Activated naive CD4-positive, alpha-beta T cell treated with anti-CD3 and anti-CD28 coated beads, Interleukin-2, amount 50 U/mL, for 16 hours (primary cell): ENCODE measurements around the gene CD226.

ENCODE experiments used
- DNase-seq: peaks from one replicate; pipeline ENCODE4 v3.0.0-alpha.2; 2020

CD226 gene

DNA sequence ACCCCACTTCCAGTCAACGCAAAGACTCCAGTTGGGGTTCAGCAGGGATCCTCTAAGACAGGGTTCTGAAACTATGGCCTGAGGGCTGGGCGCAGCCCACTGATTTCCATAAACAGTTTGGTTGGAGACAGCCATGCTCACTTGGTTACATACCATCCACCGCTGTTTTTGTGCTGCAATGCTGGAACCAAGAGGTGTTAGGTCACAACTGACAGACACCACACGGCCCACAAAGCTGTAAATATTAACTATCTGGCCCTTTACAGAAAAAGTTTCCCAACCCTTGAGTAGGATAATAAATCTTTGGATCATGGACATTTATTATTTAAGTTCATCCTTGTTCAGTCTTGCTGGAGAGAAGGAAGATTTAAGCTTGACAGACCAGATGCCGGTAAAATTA is 8.4 kb upstream of the CD226 start:
- no peak for DNase-seq

DNA sequence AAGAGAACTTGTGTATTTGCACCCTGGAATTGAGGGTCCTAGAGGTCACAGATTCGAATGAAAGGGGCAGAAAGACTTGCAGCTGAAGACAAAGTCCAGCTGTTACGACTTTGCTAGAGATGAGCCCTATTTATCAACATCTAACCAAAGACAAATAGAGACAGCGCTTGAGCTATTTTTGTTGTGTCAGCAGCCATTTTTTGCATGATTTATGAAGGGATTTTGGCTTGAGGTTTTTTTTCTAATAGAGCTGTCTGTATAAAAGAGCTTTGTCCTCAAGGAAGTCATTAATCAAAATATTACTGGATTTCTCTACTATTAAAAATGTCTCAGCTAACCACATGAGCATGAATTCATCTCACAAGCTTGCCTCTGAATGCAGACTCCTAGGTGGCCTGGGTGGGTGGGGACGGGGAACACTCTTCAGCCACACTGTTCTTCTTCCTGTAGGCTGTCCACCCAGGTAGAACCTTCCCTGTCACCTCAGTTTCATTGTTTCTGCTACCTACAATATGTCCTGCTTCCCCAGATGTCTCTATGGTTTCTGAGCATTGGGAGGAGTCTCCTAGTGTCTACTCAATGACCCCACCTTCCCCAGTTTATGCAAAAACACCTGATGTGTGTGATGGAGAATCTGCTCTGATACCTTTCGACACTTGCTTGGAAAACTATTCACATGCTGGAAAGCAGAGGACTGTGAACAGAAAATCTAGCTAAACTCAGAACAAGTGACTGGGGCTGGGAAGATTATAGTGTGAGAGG is 7.2 kb upstream of the CD226 start:
- DNase-seq = no peak

DNA sequence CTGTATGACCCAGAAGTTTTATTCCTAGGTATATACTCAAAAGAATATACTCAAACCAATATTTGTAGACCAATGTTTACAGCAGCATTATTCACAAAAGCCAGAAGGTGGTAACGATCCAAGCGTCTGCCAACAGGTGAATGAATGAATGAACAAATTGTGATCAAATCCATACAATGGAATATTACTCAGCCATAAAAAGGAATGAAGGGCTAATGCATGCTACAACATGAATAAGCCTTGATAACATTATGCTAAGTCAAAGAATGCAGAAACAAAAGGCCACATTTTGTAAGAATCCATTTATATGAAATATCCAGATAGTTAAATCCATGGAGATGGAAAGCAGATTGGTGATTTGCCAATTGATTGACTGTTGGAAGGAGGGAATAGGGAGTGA is 5.5 kb upstream of the CD226 start:
- no peak for DNase-seq

DNA sequence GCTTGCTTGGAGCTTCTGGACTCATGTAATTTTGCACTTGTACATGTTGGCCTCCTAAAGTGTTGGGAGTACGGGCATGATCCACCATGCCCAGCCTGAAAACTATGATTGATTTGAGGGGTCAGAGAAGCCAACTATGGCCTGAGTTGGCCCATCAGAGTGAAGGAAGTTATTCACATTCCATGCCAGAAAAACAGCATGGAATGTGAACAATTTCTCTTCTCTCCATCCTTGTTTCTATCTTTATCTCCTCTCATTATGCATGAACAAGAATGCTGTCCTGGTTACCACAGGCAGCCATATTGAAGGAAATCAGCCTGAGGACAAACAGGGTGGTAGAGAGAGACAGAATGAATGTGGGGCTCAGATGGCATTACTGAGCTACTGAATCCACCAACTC is 3.5 kb upstream of the CD226 start:
- no peak for DNase-seq

DNA sequence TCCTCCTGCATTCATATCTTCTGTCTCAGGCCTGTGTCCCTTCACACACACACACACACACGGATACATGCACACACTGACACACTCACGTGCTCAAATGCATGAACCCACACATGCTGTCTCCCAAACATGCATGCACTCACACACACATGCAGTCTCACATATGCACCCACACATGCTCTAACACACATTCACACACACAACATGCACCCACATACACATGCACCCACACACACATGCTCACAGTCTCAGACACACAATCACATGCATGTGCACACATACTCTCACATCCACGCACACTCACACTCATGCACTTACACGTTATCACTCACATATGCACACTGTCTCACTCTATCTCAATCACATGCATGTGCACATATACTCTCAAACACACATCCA is 1.9 kb upstream of the CD226 start:
- no peak for DNase-seq

DNA sequence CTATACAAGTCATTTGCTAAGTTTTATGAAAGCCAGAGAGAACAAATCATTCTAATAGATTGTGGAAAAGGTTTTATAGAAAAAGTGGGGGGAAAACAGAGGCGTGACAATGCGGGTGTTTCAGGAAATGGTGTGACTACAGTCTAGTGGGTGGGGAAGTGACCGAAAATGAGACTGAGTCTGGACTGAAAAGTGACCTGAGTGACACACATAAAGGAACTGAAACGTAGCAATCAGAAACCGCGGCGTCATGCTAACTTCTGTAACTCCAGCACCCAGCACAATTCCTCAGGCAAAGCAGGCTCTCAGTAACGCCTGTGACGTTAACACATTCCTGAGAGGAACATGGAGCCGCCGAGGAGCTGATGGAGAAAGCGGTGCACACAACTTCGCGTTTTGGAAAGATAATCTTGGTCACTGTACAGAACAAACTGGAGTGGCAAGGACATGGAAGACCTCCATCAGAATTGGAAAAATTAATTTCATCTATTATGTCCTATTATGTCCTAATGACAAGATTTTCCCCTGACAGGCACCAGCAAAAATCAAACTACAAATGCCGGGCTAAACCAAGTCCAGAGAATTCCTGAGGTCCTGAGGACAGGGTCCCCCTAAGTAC is 1.4 kb upstream of the CD226 start:
- peak; percentile 53 for DNase-seq

DNA sequence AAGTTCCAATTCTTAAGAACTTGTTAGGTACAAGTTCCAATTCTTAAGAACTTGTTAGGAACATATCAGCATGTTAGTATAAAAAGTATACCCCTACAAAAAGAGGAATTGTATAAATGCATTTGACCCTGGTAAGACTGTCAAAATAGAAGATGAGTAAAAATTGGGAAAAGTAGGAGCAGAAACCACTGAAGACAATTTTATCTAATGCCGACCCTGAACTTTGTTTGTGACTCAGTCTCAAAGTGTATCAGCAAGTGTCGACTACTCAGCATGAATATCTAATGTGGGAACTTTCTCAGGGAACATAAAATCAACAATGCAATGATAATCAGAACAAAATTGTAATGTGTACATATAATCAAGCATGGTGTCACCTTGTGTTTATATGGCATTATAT is 583 bp upstream of the CD226 start:
- no peak for DNase-seq

DNA sequence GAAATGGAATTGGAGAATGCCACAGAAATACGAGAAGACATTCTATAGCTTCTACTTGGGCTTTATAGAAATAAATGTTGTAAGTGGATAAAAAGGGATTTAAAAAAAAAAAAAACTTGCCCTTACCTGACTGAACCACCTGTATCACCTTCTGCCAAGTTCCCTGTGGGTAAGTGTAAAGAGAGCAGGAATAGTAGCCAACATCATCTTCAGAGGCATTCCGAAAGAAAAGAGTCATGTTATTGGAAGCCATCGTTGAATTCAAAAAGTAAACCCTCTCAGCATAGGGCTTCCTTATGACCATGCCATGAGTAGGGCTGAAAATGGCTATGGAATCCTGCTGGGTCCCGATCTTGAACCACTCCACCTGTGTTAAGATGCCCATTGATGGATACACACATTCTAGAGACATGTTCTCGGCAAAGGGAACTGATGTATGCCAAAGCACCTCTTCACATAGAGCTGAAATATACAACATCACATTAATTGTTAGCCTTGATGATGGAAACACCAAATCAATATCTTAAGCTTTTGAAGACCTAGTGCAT is 991 bp downstream of the CD226 start:
- DNase-seq = no peak

DNA sequence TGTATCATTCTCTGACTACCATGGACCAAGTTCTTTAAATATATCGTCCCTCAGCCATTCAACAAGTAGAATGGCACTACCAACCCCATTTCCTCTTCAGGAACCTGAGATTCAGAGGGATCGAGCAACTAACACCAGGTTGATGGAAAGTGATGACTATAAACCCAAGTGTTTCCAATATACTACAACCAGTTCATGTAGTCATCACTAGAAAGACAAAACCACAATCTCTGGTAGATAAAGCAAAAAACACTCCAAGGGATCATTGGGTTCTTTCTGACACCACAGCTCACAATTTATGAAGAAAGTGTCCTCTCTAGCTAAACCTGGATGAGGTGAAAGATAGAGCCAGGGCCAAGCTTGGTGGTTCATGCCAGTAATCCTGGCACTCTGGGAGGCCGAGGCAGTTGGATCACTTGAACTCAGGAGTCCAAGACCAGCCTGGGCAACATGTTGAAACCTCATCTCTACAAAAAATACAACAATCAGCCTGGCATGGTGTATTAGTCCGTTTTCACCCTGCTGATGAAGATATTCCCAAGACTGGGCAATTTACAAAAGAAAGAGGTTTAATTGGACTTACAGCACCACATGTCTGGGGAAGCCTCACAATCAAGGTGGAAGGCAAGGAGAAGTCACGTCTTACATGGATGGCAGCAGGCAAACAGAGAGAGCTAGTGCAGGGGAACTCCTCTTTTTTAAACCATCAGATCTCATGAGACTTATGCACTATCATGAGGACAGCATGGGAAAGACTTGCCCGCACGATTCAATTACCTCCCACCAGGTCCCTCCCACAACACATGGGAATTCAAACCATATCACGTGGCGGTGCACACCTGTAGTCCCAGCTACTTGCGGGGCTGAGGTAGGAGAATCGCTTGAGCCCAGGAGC is 2.2 kb downstream of the CD226 start:
- no peak for DNase-seq

DNA sequence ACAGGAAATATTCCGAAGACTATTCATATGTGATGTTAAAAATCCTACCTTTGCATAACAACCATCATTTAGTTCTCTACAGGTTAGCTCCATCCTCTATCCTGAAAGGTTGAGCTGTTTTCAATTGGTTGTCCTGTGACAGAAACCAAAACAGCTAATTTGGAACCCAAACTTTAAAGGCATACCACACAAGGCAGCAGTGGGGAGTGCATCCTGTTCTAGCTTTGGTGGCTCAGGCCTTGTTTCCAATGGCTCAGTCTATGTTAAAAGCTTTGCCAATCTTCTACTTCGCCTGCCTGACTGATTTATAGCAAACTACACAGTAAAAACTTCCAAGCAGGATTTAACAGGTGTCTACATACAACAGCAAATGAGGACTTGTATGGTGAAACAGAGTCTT is 3.2 kb downstream of the CD226 start:
- no peak for DNase-seq

DNA sequence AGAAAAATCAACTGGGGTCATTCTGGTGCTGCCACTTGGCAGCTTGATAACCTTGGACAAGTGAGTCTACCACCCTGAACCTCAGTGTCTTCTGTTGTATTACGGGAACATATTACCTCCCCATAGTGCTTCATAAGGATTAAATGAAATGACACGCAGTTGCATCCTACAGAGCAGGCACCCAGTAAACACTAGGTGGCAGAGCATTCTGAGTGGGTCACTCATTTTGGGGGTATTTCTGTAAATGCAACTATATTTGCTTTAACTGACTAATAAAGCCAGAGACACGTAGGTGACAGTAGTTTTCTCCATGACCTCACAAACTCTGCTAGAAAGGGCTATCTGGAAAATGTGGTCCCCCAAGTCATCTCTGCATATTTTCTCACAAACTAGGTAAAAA is 4.7 kb downstream of the CD226 start:
- no peak for DNase-seq

DNA sequence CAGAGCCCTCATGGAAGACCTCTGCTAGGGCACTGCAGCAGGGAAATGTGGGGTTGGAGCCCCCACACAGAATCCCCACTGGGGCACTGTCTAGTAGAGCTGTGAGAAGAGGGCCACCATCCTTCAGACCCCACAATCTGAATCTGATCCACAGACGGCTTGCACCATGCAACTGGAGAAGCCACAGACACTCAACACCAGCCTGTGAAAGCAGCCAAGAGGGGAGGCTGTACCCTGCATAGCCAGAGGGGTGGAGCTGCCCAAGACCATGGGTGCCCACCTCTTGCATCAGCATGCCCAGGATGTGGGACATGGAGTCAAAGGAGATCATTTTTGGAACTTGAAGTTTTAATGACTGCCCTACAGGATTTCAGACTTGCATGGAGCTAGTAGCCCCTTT is 6.5 kb downstream of the CD226 start:
- no peak for DNase-seq

DNA sequence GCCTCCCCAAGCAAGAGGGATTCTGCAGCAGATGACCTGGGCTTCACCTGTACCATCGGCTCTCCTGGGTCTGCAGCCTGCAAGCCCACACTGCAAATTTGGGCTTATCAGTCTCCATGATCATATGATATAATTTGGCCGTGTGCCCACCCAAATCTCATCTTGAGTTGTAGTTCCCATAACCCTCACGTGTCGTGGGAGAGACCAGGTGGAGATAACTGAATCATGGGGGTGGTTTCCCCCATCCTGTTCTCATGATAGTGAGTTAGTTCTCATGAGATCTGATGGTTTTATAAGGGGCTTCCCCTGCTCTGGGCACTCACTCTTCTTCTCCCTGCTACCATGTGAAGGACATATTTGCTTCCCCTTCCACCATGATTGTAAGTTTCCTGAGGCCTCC is 7.9 kb downstream of the CD226 start:
- peak; percentile 44 for DNase-seq

DNA sequence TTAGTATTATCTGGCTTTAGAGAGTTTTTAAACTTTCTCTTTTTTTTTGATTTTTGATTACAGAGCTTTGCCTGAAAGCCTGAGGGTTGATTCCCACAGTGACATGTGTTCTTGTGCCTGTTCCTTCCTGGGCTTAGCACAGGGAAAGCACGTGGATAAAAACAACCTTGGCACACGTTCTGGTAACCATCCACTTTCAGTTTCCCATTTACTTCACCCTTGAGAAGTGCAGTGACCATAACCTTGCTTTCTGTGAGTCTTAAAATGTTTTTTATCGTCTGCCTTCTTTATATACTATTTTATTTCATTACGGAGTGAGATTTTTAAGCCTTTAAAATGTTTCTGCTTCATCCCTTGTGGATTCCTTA is 11.5 kb downstream of the CD226 start:
- no peak for DNase-seq

DNA sequence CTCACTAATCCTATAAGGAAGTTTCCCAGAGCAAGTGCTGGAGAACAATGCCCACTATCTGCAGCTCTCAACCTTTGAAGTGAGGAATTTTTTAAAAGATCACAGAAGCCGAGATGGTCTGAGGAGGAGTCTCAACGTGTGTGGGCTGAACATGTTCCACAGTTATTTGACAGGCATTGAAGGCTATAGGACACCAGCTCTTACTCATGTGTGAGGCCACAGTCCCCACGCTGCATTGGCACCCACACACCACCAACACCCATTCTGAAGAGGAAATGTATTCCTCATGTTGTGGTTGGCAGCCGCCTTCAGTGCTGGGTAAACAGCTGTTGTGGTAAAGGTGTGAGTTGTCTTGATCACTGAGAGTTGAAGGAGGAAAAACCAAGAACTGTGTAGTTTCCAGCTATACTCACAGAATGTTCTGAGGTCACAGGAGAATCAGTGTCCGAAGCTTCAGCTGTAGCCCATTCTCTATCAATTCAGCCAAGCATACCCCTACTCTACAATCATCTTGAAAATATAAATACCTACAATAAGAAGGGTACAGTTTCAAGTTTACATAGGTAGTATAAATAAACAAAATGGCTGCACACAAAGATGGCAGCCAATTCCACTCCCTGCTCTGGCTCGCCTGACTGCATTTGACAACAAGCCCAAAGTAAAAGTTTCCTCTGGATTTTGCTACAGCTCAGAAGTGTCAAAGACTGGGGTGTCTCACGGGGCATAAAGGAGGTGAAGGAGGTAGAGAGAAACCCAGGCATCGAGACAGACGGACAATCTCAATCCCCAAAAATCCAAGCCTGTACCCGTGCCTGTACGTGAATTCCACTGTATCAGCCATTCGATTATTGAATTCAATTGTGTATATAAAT is 12.1 kb downstream of the CD226 start:
- DNase-seq = peak; percentile 83

DNA sequence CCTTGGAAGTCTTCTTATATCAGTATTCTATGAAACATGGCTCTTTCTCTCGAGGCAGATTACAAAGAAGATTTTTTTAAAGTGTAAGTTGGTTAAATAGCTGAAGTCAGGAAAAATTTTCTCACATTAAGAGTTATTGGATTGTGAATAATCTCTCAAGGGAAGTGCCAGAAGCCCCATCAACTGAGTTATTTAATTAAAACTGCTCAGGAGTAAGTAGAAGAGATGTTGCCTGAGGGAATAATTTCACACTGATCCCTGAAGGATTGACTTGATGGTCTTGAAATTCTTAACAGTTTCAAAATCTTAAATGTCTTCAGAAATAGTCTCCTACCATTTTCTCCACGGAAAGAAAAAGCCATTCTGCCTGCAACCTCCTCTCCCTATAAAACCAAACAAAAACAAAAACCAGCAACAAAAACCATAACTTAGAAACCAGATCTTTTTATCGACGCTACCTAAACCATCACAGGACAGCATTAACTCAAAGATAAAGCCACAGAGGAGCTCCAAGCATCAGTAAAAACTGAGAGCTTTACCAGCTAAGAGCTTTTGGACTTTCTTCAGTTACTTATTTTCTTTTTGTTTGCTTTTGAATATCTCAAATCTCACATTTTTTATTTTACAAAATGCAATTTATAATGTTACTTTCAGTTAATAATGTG is 12.9 kb downstream of the CD226 start:
- DNase-seq = no peak

DNA sequence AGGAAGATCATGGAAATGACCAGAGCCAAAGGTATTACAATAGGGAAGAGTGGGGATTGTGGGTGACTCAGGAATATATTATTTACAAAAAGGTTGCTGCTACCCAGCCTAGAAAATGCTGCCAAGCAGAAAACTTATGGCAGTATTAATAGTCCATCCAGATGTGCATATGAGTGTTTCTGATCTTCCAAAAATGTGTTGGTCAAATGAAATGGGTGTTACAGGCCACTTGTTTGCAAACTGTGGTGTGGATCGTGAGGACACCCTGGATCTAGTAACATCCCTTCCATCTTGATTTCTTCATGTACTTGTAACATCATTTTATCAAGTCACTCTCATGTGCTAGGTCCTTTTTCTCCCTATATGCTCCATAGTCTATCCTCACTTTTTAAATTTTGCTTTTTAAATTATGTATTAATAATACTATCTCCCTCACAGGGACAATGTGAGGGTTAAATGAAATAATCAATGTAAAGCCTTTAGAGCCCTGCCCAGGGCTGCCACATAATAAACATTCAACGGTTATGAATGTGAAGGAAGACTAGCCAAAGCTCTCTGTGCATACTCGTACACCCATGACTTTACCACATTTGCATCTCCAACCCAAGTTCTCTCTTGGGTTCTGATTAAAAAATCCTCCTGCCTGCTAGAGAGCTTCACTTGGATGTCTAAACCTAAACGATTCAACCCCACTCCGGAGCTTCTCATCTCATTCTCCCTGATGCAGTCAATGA is 18.5 kb downstream of the CD226 start:
- DNase-seq = no peak

DNA sequence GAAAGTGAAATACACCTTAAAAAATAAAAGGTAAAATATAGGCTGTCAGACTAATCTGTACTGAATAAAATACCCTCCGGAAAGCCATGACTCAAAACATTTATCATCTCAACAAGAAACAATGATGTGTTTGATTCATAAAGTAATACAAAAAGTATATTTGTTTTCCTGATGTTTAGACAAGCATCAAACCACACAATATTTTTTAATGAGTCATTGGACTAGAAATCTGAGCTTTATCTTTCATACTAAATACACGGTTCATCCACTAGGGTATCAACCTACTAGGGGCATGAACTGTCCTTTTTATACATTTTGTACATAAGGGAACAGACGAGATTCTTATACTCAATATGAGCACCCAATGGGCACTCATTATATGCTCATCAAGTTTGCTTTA is 31.3 kb downstream of the CD226 start:
- no peak for DNase-seq

DNA sequence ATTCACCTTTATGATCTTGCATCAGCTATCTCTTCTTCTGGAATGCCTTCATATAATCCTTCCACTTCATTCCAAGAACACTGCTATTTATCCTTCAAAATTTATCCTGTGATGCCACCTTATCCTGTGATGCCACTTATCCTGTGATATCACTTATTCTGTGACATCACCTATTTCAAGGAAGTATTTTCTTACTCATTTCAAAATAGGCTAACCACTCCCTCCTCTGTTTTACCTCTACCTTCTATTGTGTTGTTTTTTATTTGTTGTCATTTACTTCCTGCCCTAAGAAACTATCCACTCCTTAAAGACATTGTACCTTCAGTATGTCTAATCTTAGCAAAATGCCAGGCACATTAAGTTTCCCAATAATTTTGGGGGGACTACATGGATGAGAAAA is 38.8 kb downstream of the CD226 start:
- DNase-seq = no peak

DNA sequence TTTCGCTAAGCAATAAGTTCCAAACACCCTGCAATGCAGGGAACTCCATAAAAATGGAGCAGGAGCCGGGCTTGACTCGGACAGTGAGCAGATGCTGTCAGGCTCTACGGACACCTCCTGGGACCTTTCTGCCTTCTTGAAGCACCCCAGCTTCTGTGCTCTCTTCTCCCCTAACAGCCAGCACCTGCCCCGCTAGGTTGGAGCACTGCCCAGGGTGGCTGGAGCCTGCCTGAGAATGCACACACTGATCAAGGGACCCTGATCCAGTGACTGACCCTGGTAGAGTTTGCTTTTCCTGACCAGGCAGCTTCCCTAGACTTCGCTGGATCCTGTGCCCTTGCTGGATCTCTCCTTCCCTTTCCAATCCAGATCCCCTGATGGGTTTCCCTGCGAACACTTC is 40.9 kb downstream of the CD226 start:
- DNase-seq = no peak

DNA sequence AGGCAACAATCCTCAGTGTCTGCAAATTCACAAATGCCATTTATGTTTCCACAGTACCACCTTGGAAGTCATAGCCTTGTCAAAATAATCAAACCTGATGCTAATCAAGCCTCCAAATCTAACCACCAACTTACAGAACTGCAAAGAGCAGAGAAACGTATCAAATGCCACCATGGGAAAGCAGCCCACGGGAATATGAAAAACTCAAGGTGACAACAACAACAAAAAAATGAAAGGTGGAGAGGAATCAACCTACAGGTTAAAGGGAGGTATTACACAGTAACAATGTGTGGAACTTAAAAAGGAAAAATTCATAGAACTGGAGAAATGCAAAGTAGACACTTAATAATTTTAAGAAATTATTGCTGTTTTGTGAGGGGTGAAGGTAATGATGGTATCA is 46.7 kb downstream of the CD226 start:
- DNase-seq = no peak
